Measurements from ENCODE around the gene IL24.
A peak's percentile ranks its signal among the peaks of the same experiment; 100 is the strongest.
"Not testable (repeated sequence)": the region's sequence is repeated elsewhere in the genome, so short reads cannot be mapped to it uniquely, and the experiment has no call there.

Gene IL24

DNA sequence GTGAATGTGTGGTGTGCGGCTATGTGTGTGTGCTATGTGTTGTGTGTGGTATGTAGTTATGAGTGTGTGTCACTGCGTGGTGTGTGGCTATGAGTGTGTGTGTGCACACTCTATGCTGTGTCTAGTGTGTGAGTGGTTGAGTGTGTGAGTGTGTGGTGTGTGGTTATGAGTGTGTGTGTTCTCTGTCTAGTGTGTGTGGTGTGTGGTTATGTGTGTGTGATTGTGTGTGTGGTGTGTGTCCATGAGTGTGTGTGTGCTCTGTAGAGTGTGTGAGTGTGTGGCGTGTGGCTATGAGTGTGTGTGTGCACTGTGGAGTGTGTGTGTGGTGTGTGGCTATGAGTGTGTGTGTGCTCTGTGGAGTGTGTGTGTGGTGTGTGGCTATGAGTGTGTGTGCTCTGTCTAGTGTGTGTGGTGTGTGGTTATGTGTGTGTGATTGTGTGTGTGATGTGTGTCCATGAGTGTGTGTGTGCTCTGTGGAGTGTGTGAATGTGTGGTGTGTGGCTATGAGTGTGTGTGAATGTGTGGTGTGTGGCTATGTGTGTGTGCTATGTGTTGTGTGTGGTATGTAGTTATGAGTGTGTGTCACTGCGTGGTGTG lies 26.8 kb downstream of the IL24 start:
- not testable (repeated sequence) for DNase-seq

- no peak for DNase-seq
These were observed 27.4 kb downstream of the IL24 start for GRCh38 chr1:206924592-206925105.

DNA sequence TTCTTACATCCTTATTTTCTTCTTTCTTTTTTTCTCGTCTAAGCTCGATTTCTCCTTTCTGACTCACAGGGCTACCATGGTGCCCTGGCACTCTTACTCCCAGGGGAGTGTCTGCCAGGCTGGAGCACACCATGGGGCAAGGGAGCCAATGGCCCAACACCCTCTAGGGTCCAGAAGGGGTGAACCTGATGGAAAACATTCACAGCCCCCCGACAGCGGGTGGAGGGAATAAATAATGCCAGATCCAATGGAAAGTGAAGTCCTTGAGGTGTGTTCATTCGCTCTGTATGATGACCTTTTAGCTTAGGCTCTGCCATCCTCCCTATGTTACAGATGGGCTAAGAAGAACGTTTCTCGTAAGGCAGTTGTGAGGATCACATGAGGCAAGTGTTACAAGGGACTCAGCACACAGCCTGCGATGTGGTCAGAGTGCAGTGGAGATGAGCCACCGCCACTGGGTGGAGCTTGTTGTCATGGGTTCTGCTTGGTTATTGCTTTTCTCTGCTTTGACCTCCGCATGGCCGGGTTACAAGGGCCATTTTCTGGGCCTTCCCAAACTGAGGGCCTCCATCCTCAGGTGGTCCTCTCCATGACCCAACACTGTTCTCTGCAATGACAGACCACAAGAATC lies 28.0 kb downstream of the IL24 start:
- DNase-seq, result peak in 3 of 56 donors; percentile 19 to 43 (median 27)

- no peak for DNase-seq
These were observed 29.0 kb downstream of the IL24 start for GRCh38 chr1:206926286-206926685.

DNA sequence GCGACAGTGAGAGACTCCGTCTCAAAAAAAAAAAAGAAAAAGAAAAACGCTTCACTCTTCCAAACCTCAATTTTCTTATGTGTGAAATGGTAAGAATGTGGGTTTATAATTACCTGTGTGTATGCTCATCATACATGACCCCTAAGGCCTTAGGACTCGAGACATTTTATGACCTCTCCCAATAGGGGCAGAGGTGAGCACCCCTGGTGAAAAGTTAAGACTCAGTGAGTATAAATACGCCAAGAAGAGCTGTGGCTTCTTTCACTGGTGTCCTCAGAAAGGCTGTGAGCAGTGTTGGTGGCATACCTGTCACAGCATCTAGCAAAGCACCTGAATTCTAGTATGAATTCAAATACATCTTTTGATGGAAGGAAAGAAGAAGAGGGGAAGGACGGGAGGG lies 32.3 kb downstream of the IL24 start:
- no peak for DNase-seq

GRCh38 chr1:206930210-206930798 lies 33.1 kb downstream of the IL24 start:
- DNase-seq, result peak in 3 of 56 donors; percentile 6 to 34 (median 21)

DNA sequence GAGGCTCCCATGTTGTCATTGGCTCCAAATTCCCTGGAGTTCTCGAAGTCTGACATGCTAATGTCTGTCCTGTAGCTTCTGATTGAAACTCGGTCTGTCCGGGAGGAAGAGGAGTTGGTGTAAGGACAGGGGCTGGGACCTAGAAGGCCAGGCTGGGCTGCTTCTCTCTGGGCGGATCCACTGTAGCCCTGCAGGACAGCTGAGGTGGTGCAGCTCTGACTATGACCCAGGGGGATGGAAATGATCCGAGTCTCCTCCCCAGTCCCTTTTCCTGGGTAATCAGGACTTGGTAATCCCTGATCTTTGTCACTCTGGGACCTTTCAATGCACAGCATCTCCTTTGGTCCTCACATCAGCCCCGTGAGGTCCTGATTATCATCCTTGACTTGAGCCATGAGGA lies 34.5 kb downstream of the IL24 start:
- no peak for DNase-seq

DNA sequence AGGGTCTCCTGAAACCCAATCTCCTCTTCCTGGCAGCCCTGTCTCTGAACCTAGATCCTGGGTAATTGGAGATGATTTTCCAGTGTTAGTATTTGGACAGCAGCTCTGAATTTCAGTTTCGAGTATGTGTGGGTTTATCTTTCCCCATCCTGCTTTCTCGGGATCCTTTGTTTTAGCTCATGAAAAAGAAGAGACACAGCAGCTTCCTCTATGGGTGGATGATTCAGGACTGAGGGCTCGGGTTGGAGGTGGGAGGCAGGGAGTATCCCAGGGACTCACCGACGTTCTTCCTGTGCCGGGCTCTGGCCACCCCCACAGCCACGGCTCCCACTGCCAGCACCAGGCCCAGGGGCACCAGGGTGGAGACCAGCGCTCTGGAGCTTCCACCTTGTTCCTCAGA lies 34.9 kb downstream of the IL24 start:
- DNase-seq, result no peak

DNA sequence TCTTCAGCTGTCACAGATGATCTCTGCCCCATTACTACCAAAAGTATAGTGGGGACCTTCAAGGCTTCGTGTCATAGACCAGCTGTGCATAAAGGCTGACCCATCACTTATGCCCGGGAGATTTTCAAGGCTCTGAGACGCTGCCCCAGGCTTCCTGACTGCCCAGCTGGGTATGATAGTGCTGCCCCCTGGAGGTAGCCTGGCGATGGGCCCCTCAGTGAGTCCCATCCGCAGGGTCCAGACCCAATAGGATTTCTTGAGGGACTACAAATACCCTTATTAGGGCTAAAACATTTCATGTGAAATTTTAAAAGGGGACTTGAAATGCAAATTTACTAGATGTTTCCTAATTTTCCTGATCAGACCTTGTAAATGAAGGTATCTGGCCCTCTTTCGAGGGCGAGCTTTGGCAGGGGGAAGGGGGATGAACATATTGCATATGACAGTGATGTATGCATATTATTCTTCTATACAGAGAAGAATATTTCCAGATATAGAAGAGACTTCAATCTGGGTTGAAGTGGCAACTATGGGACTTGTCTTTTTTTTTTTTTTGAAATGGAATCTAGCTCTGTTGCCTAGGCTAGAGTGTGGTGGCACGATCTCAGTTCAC lies 36.2 kb downstream of the IL24 start:
- peak in 1 of 56 donors; percentile 13 for DNase-seq

DNA sequence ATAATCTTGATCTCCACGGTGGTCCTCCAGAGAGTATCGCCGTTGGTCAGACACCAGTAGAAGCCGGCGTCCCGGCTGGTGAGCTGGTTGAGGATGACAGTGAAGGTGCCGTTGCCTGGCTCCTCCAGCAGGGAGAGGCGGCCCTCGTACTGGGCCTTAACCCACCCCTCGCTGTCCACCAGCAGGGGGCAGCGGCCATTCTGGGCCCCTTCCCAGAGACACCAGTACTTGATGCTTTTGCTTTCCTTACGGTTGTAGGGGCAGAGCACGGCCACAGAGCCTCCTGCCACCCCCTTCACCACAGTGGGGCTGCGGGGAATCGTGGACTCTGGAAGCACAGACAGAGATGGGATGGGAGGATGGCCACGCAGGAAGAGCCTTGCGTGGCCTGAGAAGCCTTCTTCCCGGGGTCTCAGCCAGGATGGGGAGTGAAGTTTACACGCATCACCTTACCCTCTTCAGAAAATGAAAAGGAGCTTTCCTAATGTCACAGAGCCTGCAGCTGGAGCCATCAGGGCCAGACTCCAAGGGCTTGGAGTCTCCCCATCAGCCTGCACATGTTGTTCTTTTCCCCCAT lies 38.3 kb downstream of the IL24 start:
- DNase-seq, result peak in 3 of 56 donors; percentile 27 to 31 (median 30)

- no peak for DNase-seq
These were observed 40.2 kb downstream of the IL24 start for GRCh38 chr1:206937425-206937824.

DNA sequence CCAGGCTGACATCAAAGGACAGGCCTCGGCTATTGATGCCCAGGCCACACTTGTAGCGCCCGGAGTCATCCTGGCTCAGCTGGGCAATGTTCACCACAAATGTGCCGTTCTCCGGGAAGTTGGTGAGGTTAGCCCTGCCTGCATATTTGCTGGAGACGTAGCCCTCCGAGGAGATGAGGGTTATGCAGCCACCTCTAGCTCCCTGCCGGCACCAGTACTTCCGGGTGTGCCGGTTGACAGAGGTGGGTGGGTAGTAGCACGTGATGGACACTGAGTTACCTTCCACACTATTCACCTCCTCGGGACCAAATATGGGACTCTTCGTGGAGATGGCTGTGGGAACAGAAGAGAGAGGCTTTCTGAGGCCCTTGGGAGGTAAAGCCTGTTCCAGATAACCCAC lies 41.9 kb downstream of the IL24 start:
- no peak for DNase-seq

GRCh38 chr1:206939841-206940587 lies 42.8 kb downstream of the IL24 start:
- DNase-seq, result no peak

GRCh38 chr1:206940588-206940936 lies 43.3 kb downstream of the IL24 start:
- DNase-seq, result no peak

DNA sequence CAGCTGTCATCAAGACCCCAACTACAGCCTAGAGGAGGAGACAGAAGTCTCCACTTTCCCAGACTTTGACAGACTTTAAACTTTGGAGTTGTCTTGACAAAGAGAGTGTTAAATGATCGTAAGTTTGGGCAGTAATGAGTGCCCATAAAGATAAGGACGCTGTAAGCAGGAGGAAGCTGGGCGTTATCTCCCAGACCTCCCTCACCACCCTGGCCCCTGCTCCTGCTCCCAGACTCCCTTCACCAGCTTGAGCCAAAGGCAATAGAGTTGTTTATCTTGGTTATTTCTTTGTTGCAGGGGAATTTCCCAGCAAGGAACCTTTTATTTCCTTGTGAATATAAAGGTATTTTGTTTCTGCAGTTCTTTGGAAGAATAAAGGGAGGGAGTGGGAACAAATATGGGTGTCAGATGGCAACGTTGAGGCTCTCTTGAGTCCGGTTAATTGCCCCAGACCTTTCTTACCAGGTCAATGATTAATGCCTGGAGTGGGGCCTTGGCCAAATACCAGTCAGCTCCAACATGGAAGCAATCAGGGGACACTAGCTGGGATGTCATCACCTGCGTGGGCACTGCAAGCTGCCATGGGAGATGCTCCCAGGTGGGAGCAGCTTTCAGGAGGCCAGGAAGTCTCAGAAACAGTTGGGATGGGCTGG lies 44.6 kb downstream of the IL24 start:
- no peak for DNase-seq

DNA sequence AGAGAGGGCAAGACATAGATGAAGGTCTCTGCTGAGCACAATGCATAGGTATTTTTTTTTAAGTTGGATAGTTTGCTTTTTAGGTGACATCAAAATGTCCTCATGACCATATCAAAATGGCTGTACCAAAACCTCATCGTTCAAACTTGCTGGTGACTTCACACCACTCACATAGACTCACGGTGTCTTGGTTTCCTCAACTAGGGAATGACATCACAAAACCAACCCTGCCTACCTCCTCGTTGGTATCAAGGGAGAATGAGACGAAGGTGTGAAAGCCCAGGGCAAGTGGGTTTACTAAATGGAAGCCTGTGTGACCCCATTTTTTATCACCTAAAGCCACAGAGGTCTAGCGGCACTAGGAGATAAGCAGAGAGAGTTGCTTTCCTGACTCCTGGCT lies 47.5 kb downstream of the IL24 start:
- no peak for DNase-seq

DNA sequence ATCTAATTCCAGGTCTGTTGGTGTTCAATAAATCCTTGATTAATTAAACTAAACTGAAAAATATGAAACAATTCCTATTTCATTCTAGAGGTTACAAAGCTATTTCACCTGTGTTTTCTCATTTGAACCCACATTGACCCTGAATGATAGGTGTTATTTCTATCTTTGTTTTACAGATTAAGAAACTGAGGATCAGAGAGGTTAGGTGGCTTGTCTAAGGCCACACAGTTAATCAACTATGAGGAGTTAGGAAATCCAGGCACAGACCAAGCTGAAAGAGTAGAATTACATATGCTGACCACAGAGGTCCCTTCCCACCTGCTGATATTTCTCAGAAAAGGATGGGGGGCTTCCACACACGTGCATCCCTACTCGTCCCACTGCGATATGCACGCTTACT lies 48.5 kb downstream of the IL24 start:
- DNase-seq, result no peak

DNA sequence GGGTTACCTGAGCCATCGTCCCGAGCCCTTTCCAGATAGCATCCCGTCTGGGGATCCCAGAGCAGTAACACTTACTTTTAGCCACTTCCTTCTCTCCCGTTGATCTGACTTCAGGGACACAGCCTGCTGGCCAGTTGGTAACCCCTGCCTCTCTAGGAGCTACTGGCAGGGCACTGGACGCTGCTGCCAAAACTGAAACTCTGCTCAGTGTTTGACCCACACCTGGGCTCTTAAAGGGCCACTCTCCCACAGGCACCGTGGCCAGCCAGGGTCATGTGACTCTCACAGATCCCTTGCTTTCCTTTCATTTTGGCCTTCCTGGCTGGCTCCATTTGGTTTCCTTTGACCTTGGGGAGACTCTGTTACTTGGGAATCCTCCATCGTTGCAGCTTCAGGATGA lies 49.0 kb downstream of the IL24 start, which contains the start of gene PIGR:
PIGR (minus strand) TSS at position 206 of the 400 bp plus-strand sequence. CDS start 5,935 bp downstream, outside the sequence.
- DNase-seq, result no peak

DNA sequence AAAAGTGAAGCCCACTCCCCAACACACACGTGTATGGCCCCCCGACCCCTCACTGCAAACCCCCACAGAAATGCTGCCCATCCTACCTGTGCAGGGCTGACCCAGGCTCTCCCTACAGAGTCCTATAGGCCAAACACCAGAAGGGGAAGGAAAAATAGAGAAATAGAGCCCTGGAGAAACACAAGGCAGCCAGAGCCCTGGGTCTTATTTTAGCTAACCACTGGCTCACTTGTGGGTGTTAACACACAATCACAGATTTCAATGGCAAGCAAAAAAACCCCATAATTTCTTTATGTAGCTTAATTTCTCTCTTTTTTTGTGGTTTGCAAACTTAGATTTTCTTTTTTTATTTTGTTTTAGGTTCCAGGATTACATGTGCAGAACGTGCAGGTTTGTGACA lies 50.0 kb downstream of the IL24 start:
- DNase-seq, result no peak

GRCh38 chr1:206949208-206949607 lies 52.0 kb downstream of the IL24 start:
- peak in 4 of 56 donors; percentile 4 to 50 (median 17) for DNase-seq

DNA sequence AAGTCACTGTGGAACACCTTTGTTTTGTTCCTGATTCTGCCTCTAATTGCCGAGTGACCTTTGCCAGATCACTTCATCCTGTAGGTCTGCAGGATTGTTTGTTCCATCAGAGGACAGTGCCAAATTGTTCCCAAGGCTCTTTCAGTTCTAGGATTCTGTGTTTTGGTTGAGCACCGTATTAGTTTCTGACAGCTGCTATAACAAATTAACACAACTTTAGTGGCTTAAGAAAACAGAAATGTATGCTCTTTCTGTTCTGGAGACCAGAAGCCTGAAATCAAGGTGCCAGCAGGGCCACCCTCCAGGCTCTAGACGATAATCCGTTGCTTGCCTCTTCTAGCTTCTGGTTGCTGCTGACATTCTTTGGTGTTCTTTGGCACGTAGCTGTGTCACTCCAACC lies 52.4 kb downstream of the IL24 start:
- DNase-seq, result no peak

Measured in amygdala (tissue), 56 donors.